HL-60 (cell line): ENCODE data around the gene CHST3.

Experiments used
- CTCF ChIP-seq: IDR thresholded peaks from one replicate; pipeline ENCODE4 v1.5.1; 2011; ENCODE audit warnings: low read length, control low read depth, inconsistent platforms; ENCODE audit not compliant: insufficient read depth
- POLR2AphosphoS5 ChIP-seq: IDR thresholded peaks from 2 replicates; pipeline ENCODE4 v1.6.1; 2012; ENCODE audit warnings: low read depth

DNA sequence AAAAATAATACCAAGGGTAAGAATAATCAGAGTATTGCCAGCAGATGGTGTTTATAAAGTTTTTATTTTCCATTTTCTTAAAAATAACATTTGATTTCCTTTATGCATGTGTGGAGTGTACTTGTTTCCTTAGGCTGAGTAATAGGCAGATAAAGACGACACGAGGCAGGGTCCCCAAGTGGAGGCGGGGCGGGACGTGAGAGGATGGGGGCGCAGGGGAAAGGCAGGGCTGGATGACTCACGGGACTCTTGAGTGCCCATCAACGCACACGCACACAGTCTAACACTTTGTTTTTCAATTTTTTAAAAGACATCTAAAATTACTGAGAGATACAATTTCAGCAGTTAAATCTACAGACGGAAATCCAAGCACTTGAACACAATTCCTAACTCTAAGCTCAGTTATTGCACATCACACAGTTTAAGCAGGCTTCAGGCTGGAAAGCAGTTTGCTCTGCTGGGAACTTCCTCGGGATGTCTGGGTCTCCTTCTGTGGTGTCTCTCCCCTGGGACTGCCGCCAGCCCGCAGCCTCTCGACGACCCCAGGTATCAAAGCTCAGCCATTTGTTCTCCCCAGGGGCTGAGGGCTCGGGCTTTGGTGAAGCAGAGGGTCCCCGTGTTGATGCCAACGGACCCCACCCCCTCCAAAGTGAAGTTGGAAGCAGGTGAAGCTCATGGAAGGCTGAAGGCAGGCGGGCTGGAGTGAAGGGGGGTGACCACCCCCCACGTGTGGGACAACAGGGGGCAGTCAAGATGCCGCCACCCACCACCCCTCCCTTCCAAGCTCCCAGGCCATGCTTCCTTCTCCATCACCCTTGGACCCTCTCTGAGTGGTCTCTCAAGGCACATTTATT is 95.0 kb downstream of the CHST3 start:
- no peak for TF ChIP-seq CTCF
- TF ChIP-seq POLR2AphosphoS5 = no peak
